Measurements from ENCODE around the gene MYO15A.

The MYO15A gene

GRCh38 chr17:18173740-18174139, 65.2 kb downstream of the MYO15A start:
- TF ChIP-seq, protein P1, sequence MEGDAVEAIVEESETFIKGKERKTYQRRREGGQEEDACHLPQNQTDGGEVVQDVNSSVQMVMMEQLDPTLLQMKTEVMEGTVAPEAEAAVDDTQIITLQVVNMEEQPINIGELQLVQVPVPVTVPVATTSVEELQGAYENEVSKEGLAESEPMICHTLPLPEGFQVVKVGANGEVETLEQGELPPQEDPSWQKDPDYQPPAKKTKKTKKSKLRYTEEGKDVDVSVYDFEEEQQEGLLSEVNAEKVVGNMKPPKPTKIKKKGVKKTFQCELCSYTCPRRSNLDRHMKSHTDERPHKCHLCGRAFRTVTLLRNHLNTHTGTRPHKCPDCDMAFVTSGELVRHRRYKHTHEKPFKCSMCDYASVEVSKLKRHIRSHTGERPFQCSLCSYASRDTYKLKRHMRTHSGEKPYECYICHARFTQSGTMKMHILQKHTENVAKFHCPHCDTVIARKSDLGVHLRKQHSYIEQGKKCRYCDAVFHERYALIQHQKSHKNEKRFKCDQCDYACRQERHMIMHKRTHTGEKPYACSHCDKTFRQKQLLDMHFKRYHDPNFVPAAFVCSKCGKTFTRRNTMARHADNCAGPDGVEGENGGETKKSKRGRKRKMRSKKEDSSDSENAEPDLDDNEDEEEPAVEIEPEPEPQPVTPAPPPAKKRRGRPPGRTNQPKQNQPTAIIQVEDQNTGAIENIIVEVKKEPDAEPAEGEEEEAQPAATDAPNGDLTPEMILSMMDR (IDR thresholded peaks at IDR 0.05; ENCODE audit: low read depth, low read length, missing control alignments): no peak
- H3K4me3 ChIP-seq (ENCODE audit: low read depth, low read length): no peak overlapping the region
- no peak for DNase-seq (ENCODE audit: low read depth)

- TF ChIP-seq, protein P1 (IDR thresholded peaks at IDR 0.05; ENCODE audit: low read depth, low read length, missing control alignments): no peak
- DNase-seq (ENCODE audit: low read depth): no peak
- H3K4me3 ChIP-seq (ENCODE audit: low read depth, low read length): no peak overlapping the region
Observed at GRCh38 chr17:18176176-18176575, 67.6 kb downstream of the MYO15A start.

GRCh38 chr17:18177133-18177532, 68.6 kb downstream of the MYO15A start:
- no peak overlapping the region for H3K4me3 ChIP-seq (ENCODE audit: low read depth, low read length)
- TF ChIP-seq, protein P1 (IDR thresholded peaks at IDR 0.05; ENCODE audit: low read depth, low read length, missing control alignments): no peak
- DNase-seq (ENCODE audit: low read depth): no peak

DNA sequence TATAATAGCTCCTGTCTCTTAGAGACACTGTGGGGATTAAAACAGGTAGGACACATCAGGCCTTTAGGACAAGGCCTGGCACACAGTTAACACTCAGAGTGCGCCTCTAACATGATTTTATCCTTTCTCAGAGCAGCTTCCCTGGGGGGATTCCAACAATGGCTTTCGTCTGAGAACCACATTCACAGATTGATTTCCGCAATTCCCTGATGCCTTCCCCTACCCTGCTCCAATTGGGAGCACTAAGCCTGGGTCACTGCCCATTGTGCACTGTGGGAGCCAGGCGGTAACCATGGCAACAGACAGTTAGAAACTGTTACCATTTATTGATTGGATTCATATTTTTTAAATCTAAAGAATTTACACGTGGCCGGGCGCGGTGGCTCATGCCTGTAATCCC, 69.2 kb downstream of the MYO15A start:
- TF ChIP-seq, protein P1 (IDR thresholded peaks at IDR 0.05; ENCODE audit: low read depth, low read length, missing control alignments): no peak
- no peak for DNase-seq (ENCODE audit: low read depth)
- H3K4me3 ChIP-seq (ENCODE audit: low read depth, low read length): no peak overlapping the region

GRCh38 chr17:18179196-18179595, 70.6 kb downstream of the MYO15A start:
- DNase-seq (ENCODE audit: low read depth): no peak
- no peak overlapping the region for H3K4me3 ChIP-seq (ENCODE audit: low read depth, low read length)
- TF ChIP-seq, protein P1 (IDR thresholded peaks at IDR 0.05; ENCODE audit: low read depth, low read length, missing control alignments): no peak

- DNase-seq (ENCODE audit: low read depth): no peak
- TF ChIP-seq, protein P1 (IDR thresholded peaks at IDR 0.05; ENCODE audit: low read depth, low read length, missing control alignments): no peak
- no peak overlapping the region for H3K4me3 ChIP-seq (ENCODE audit: low read depth, low read length)
Observed at GRCh38 chr17:18179804-18180203, 71.2 kb downstream of the MYO15A start.

DNA sequence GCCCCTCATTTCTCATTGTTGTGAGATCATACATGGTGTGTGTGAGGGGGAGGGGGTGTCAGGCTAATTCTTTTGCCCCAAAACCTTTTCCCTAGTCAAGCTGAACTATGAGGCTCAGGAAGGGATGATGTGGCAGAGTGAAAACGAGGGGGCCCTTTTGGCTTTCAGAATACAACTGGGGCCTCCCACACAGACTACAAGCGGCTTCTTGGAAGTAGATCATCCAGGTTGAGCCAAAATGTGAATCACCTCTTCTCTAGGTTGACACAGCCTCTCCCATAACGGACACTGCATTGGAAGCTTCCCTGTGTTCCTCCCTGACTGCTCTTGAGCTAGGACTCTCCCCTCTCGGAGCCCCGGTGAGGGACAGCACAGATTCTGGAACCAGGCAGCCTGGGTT, 72.8 kb downstream of the MYO15A start:
- TF ChIP-seq, protein P1 (IDR thresholded peaks at IDR 0.05; ENCODE audit: low read depth, low read length, missing control alignments): no peak
- no peak overlapping the region for H3K4me3 ChIP-seq (ENCODE audit: low read depth, low read length)
- no peak for DNase-seq (ENCODE audit: low read depth)
